Loucy (cell line): ENCODE data around the gene TTPAL.

Experiments used
- H2AFZ ChIP-seq: fragments of 200-600 bp; sonication (generic); 2 replicates; pipeline ENCODE4 v1.6.0; 2016; ENCODE audit warnings: antibody characterized with exemption, mild to moderate bottlenecking, low read length, moderate library complexity
- H3F3A ChIP-seq: fragments of 200-600 bp; 2 replicates; pipeline ENCODE4 v1.6.0; 2016; ENCODE audit warnings: antibody characterized with exemption, low read depth, mild to moderate bottlenecking
- H3K27me3 ChIP-seq: fragments of 200-600 bp; sonication (generic); 2 replicates; pipeline ENCODE4 v1.6.1; 2014; ENCODE audit warnings: low read length, mild to moderate bottlenecking; ENCODE audit not compliant: insufficient read depth, poor library complexity, severe bottlenecking
- H3K36me3 ChIP-seq: fragments of 200-600 bp; sonication (generic); 2 replicates; pipeline ENCODE4 v1.6.1; 2016; ENCODE audit warnings: low read length; ENCODE audit not compliant: insufficient read depth
- H3K4me1 ChIP-seq: fragments of 200-600 bp; sonication (generic); 2 replicates; pipeline ENCODE4 v1.5.1; 2014; ENCODE audit warnings: low read length, mild to moderate bottlenecking; ENCODE audit not compliant: insufficient read depth, poor library complexity, severe bottlenecking
- H3K4me2 ChIP-seq: fragments of 200-600 bp; sonication (generic); 2 replicates; pipeline ENCODE4 v1.6.0; 2014; ENCODE audit warnings: antibody characterized with exemption, low read length, low read depth, mild to moderate bottlenecking; ENCODE audit not compliant: poor library complexity, severe bottlenecking
- H3K4me3 ChIP-seq: fragments of 200-600 bp; sonication (generic); 2 replicates; pipeline ENCODE4 v1.5.1; 2014; ENCODE audit warnings: low read length, mild to moderate bottlenecking, mixed read lengths; ENCODE audit not compliant: poor library complexity, severe bottlenecking
- H3K79me2 ChIP-seq: fragments of 200-600 bp; sonication (generic); 2 replicates; pipeline ENCODE4 v1.6.1; 2014; ENCODE audit warnings: low read length; ENCODE audit not compliant: insufficient read depth
- H3K9ac ChIP-seq: fragments of 200-600 bp; sonication (generic); 2 replicates; pipeline ENCODE4 v1.6.0; 2014; ENCODE audit warnings: mild to moderate bottlenecking, low read depth, low read length, moderate library complexity; ENCODE audit not compliant: poor library complexity, severe bottlenecking
- H3K9me2 ChIP-seq: fragments of 200-600 bp; sonication (generic); replicated peaks from 2 replicates; pipeline ENCODE4 v1.6.1; 2016; ENCODE audit warnings: low read depth, low read length, mixed read lengths
- H3K9me3 ChIP-seq: fragments of 200-600 bp; sonication (generic); 2 replicates; pipeline ENCODE4 v1.6.1; 2014; ENCODE audit warnings: mild to moderate bottlenecking, antibody characterized with exemption, low read length, low read depth; ENCODE audit not compliant: insufficient read depth
- H4K20me1 ChIP-seq: fragments of 200-600 bp; sonication (generic); 2 replicates; pipeline ENCODE4 v1.6.0; 2014; ENCODE audit warnings: antibody characterized with exemption, low read length, mild to moderate bottlenecking; ENCODE audit not compliant: insufficient read depth, poor library complexity, severe bottlenecking
- EZH2phosphoT487 ChIP-seq: fragments of 200-600 bp; IDR thresholded peaks from 2 replicates; pipeline ENCODE4 v1.6.1; 2018; ENCODE audit warnings: antibody characterized with exemption, mild to moderate bottlenecking, moderate library complexity, borderline replicate concordance
- TF ChIP-seq, protein P1 (sequence below): fragments of 200-600 bp; sonication (generic); conservative IDR thresholded peaks from 2 replicates; pipeline ENCODE4 v1.5.1; 2014; ENCODE audit warnings: mild to moderate bottlenecking, antibody characterized with exemption, low read length

Gene TTPAL

DNA sequence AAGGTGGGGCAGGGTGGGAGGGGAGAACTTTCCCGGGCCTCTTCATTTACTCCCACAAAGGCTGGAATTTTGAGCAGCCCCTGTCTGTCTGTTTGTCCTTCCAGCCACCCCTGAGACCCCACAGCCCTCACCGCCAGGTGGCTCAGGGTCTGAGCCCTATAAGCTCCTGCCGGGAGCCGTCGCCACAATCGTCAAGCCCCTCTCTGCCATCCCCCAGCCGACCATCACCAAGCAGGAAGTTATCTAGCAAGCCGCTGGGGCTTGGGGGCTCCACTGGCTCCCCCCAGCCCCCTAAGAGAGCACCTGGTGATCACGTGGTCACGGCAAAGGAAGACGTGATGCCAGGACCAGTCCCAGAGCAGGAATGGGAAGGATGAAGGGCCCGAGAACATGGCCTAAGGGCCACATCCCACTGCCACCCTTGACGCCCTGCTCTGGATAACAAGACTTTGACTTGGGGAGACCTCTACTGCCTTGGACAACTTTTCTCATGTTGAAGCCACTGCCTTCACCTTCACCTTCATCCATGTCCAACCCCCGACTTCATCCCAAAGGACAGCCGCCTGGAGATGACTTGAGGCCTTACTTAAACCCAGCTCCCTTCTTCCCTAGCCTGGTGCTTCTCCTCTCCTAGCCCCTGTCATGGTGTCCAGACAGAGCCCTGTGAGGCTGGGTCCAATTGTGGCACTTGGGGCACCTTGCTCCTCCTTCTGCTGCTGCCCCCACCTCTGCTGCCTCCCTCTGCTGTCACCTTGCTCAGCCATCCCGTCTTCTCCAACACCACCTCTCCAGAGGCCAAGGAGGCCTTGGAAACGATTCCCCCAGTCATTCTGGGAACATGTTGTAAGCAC, 46.0 kb upstream of the TTPAL start:
- TF ChIP-seq, protein P1, sequence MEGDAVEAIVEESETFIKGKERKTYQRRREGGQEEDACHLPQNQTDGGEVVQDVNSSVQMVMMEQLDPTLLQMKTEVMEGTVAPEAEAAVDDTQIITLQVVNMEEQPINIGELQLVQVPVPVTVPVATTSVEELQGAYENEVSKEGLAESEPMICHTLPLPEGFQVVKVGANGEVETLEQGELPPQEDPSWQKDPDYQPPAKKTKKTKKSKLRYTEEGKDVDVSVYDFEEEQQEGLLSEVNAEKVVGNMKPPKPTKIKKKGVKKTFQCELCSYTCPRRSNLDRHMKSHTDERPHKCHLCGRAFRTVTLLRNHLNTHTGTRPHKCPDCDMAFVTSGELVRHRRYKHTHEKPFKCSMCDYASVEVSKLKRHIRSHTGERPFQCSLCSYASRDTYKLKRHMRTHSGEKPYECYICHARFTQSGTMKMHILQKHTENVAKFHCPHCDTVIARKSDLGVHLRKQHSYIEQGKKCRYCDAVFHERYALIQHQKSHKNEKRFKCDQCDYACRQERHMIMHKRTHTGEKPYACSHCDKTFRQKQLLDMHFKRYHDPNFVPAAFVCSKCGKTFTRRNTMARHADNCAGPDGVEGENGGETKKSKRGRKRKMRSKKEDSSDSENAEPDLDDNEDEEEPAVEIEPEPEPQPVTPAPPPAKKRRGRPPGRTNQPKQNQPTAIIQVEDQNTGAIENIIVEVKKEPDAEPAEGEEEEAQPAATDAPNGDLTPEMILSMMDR, result no peak
- no peak for TF ChIP-seq EZH2phosphoT487
- Histone ChIP-seq H3K4me1 (no peaks in the 10 kb centered on the region), H3K36me3 (no peaks in the 10 kb centered on the region), H3K9me3 (no peaks in the 10 kb centered on the region), H3K9me2 (no peaks in the 10 kb centered on the region), H3F3A (no peaks in the 10 kb centered on the region), H3K79me2 (no peaks in the 10 kb centered on the region), H4K20me1 (no peaks in the 10 kb centered on the region), H3K27me3 (no peaks in the 10 kb centered on the region), H3K9ac (no peak overlapping the region), H2AFZ (no peak overlapping the region), H3K4me3 (no peak overlapping the region), H3K4me2 (no peak overlapping the region)

DNA sequence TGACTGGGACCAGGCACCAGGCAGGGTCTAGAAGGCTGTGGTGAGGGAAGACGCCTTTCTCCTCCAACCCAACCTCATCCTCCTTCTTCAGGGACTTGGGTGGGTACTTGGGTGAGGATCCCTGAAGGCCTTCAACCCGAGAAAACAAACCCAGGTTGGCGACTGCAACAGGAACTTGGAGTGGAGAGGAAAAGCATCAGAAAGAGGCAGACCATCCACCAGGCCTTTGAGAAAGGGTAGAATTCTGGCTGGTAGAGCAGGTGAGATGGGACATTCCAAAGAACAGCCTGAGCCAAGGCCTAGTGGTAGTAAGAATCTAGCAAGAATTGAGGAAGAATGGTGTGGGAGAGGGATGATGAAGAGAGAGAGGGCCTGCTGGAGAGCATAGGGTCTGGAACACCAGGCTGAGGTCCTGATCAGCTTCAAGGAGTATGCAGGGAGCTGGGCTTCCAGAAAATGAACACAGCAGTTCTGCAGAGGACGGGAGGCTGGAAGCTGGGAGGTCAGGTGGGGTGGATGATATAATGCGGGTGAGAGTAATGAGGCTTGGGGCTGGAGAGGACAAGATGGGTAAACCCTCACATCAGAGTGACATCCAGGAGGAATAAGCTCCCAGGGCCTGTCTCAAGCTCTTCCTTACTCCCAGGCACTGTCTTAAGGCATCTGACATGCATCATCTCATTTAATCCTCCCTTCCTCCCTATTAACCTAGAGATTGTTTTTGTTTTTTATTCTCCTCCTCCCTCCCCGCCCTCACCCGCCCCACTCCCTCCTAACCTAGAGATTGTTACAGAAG, 45.2 kb upstream of the TTPAL start:
- no peaks in the 10 kb centered on the region for H3K4me1 ChIP-seq
- no peak overlapping the region for H2AFZ ChIP-seq
- no peaks in the 10 kb centered on the region for H3K9me2 ChIP-seq
- H3K4me3 ChIP-seq, result no peak overlapping the region
- no peaks in the 10 kb centered on the region for H3K36me3 ChIP-seq
- H3K9ac ChIP-seq, result no peak overlapping the region
- H3K4me2 ChIP-seq, result no peak overlapping the region
- no peaks in the 10 kb centered on the region for H3K27me3 ChIP-seq
- H3F3A ChIP-seq, result no peaks in the 10 kb centered on the region
- H3K79me2 ChIP-seq, result no peaks in the 10 kb centered on the region
- TF ChIP-seq, protein P1, result no peak
- no peak for TF ChIP-seq EZH2phosphoT487
- no peaks in the 10 kb centered on the region for H3K9me3 ChIP-seq
- no peaks in the 10 kb centered on the region for H4K20me1 ChIP-seq

DNA sequence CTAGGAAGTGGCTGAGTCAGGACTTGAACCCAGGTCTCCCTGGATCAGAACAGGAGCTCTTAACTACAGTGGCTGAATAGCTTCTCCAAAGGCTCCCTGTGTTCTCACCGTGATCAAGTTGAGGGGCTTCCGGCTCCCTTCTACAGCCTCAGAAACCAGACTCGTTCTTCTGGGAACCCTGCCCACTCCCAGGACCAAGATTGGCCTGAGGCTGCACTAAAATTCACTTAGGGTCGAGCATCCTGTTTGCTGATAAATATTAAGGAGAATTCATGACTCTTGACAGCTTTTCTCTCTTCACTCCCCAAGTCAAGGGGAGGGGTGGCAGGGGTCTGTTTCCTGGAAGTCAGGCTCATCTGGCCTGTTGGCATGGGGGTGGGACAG, 44.6 kb upstream of the TTPAL start:
- H3K9me2 ChIP-seq, result no peaks in the 10 kb centered on the region
- no peak overlapping the region for H3K9ac ChIP-seq
- no peaks in the 10 kb centered on the region for H3K27me3 ChIP-seq
- no peak overlapping the region for H3K4me3 ChIP-seq
- no peaks in the 10 kb centered on the region for H3K9me3 ChIP-seq
- no peaks in the 10 kb centered on the region for H3F3A ChIP-seq
- no peak overlapping the region for H3K4me2 ChIP-seq
- no peak overlapping the region for H2AFZ ChIP-seq
- no peaks in the 10 kb centered on the region for H4K20me1 ChIP-seq
- H3K4me1 ChIP-seq, result no peaks in the 10 kb centered on the region
- H3K79me2 ChIP-seq, result no peaks in the 10 kb centered on the region
- TF ChIP-seq EZH2phosphoT487, result no peak
- TF ChIP-seq, protein P1, result no peak
- no peaks in the 10 kb centered on the region for H3K36me3 ChIP-seq
